ENCODE results near the gene CADM3. TPM values are rescaled to one million over a fixed set of nuclear protein-coding genes. Genes with fewer than 3 reads are reported as not detected.

Gene CADM3
- total RNA-seq (2021; fragmentation: NEBNext Ultra II Directional; extraction: Animal tissue kit (Norgen Biotek cat#: 25700)) (8.3 and 8.9 TPM in 2 replicates), polyA plus RNA-seq (2011; rRNA removed) (8.0 and 8.5 TPM in 2 replicates), polyA minus RNA-seq (2011; rRNA and poly(A)+ RNA removed) (9.8 and 10.1 TPM in 2 replicates)
- polyA plus RNA-seq (2011; cell fraction: cytosol; rRNA removed): 8.1 TPM
- 14.4 TPM for polyA plus RNA-seq (2011; cell fraction: nucleus; rRNA removed)
- 6.9 to 12.6 TPM (median 10.8 TPM) in 4 replicates for polyA plus RNA-seq (2012, experiment 1 of 2)
- polyA plus RNA-seq (2012, experiment 2 of 2): 6.8 TPM
- 4.3 TPM for polyA plus RNA-seq (2013, experiment 1 of 2)
- 4.5 TPM for polyA plus RNA-seq (2013, experiment 2 of 2)
- polyA minus RNA-seq (2011; cell fraction: cytosol; rRNA and poly(A)+ RNA removed): 5.8 TPM
- 4.6 TPM for polyA minus RNA-seq (2011; cell fraction: nucleus; rRNA and poly(A)+ RNA removed)
- long read RNA-seq, experiment 1, partial matches to known transcripts: 0 of 10 reads
- long read RNA-seq, experiment 1, other reads (novel, unspliced or antisense): 8 of 10 reads
- long read RNA-seq, experiment 2, partial matches to known transcripts: 0 of 3 reads
- long read RNA-seq, experiment 2, other reads (novel, unspliced or antisense): 3 of 3 reads

- POLR2A ChIA-PET (ENCODE audit: partially characterized antibody): interaction anchor here (1.6 kb wide), 1 partner anchor 17 kb away, joined by 3 read pairs; no protein-coding TSS in a partner anchor
- Histone ChIP-seq H3K9me3 (ENCODE audit: insufficient read depth in 2 of 2, low read depth in 1 of 2, low read length in 1 of 2) (no peaks in the 10 kb centered on the region), H3K27ac (ENCODE audit: low read depth, low read length) (no peak within 1 kb of the TSS), H3K36me3 (ENCODE audit: control insufficient read depth in 2 of 4, insufficient read depth in 4 of 4, low read length in 3 of 4) (no peaks in the 10 kb centered on the region), H3K23me2 (ENCODE audit: low read depth, low read length) (peaks cover 15% of the 10 kb centered on the region), H4K20me1 (replicated peaks in 1 of 2; ENCODE audit: control insufficient read depth in 1 of 2, insufficient read depth in 2 of 2, low read length in 2 of 2) (peaks cover 0 to 10% of the 10 kb centered on the region in 2 experiments), H3K18ac (ENCODE audit: extremely low read depth, low read length) (no peak within 1 kb of the TSS; the same call in 1 of the 2 replicates), H3K79me1 (ENCODE audit: low read depth, low read length) (no peaks in the 10 kb centered on the region; the same call in 1 of the 2 replicates), H3K4ac (replicated peaks; ENCODE audit: insufficient read length, low read depth, low read length) (no peak within 1 kb of the TSS), H3K4me2 (ENCODE audit: insufficient read depth in 1 of 2, low read depth in 2 of 2, low read length in 2 of 2) (peak within 1 kb of the TSS; percentile 100), H2BK120ac (replicated peaks; ENCODE audit: low read depth, low read length) (no peak within 1 kb of the TSS), H3K4me1 (replicated peaks in 1 of 4; ENCODE audit: control insufficient read depth in 3 of 4, insufficient read depth in 4 of 4, low read length in 3 of 4) (peaks cover 0 to 11% (median 3%) of the 10 kb centered on the region in 4 experiments; a peak in 6 of 7 replicates), H3K14ac (ENCODE audit: insufficient read length) (no peak within 1 kb of the TSS), H3K27me3 (replicated peaks in 1 of 4; ENCODE audit: control insufficient read depth in 3 of 4, extremely low read depth in 1 of 4, insufficient read depth in 3 of 4, low read length in 3 of 4) (peaks cover 0 to 3% (median 0%) of the 10 kb centered on the region in 4 experiments; a peak in 2 of 7 replicates), H3K9ac (replicated peaks in 1 of 4; ENCODE audit: extremely low read depth in 1 of 4, low read depth in 3 of 4, low read length in 3 of 4) (peak within 1 kb of the TSS in 2 of 4 experiments; percentile 46 to 76; a peak in 4 of 7 replicates), H2BK15ac (ENCODE audit: low read length) (0 out of 2 replicates have a peak within 1 kb of the TSS, but pooled peaks have one; percentile 48), H3K79me2 (ENCODE audit: control insufficient read depth in 1 of 2, insufficient read depth in 2 of 2, low read length in 2 of 2) (peaks cover 0 to 3% of the 10 kb centered on the region in 2 experiments; a peak in 1 of 4 replicates), H2BK12ac (ENCODE audit: low read depth, low read length) (peak within 1 kb of the TSS; percentile 54; the same call in 1 of the 2 replicates), H2BK5ac (ENCODE audit: low read depth, low read length) (no peak within 1 kb of the TSS; the same call in 1 of the 2 replicates), H2AFZ (ENCODE audit: low read length) (no peak within 1 kb of the TSS), H4K91ac (replicated peaks; ENCODE audit: insufficient read length, low read length) (peak within 1 kb of the TSS; percentile 12), H3K23ac (ENCODE audit: insufficient read length) (no peak within 1 kb of the TSS), H3K4me3 (ENCODE audit: extremely low read depth in 1 of 4, insufficient read depth in 2 of 4, low read depth in 3 of 4, low read length in 4 of 4) (peak within 1 kb of the TSS; percentile 87 to 99 (median 96)), H2AK5ac (ENCODE audit: low read depth, low read length) (no peak within 1 kb of the TSS), H2BK20ac (ENCODE audit: low read length) (0 out of 2 replicates have a peak within 1 kb of the TSS, but pooled peaks have one; percentile 36), H3K56ac (replicated peaks; ENCODE audit: insufficient read length, low read depth, low read length) (no peak within 1 kb of the TSS), H4K8ac (ENCODE audit: extremely low read depth, insufficient read depth, low read length) (0 out of 2 replicates have a peak within 1 kb of the TSS, but pooled peaks have one; percentile 36), H4K5ac (ENCODE audit: insufficient read length, low read depth, low read length) (no peak within 1 kb of the TSS)
- DNase-seq (ENCODE audit: low read depth in 1 of 2, low spot score in 2 of 2) (peak in 1 of 2 experiments; percentile 80), FAIRE-seq (no peak)
- no CpG with 5 or more reads among the region's 29 CpGs for WGBS, 2 experiments (ENCODE audit: extremely low coverage in 1 of 2, insufficient coverage in 1 of 2, insufficient read length in 1 of 2, insufficient replicate concordance in 2 of 2, low coverage in 1 of 2, low lambda C conversion rate in 2 of 2, missing lambda C conversion rate in 1 of 2)
- CTCF ChIA-PET (ENCODE audit: partially characterized antibody): interaction anchor here (3.3 to 12.4 kb wide), 3 partner anchors 10 to 39 kb away, joined by 24 to 367 read pairs (median 31); partner anchors contain the start of gene ACKR1
- TF ChIP-seq PHF8 (conservative IDR thresholded peaks at IDR 0.05; ENCODE audit: low read depth, low read length) (no peak), CTBP2 (IDR thresholded peaks at IDR 0.05; ENCODE audit: borderline replicate concordance, insufficient read depth, insufficient read length, low read length) (peak; percentile 46), KDM5A (IDR thresholded peaks at IDR 0.05; ENCODE audit: low read length) (no peak), ASH2L (IDR thresholded peaks at IDR 0.05; ENCODE audit: low read length) (peak; percentile 83), SP4 (IDR thresholded peaks at IDR 0.05; ENCODE audit: low read length) (no peak), TAF1 (IDR thresholded peaks at IDR 0.05; ENCODE audit: low read depth, low read length) (0 out of 2 replicates have a peak, but pooled peaks have one; percentile 18), EP300 (IDR thresholded peaks at IDR 0.05; ENCODE audit: borderline replicate concordance in 1 of 2, low read depth in 2 of 2, low read length in 2 of 2) (peak in 1 of 2 experiments; percentile 24; a peak in 1 of 3 replicates)
- TF ChIP-seq, protein P1, sequence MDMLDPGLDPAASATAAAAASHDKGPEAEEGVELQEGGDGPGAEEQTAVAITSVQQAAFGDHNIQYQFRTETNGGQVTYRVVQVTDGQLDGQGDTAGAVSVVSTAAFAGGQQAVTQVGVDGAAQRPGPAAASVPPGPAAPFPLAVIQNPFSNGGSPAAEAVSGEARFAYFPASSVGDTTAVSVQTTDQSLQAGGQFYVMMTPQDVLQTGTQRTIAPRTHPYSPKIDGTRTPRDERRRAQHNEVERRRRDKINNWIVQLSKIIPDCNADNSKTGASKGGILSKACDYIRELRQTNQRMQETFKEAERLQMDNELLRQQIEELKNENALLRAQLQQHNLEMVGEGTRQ (IDR thresholded peaks at IDR 0.05; ENCODE audit: low read length): no peak
These were observed at the start of gene CADM3 for GRCh38 chr1:159171254-159171687. Gene CADM3 (plus strand): TSS chr1:159171615. CDS start chr1:159171766, 151 bp downstream.

Measured in H1 (cell line).